Lower leg skin (tissue), 4 donors: Measurements from ENCODE around the gene EME2. TPM values are rescaled to one million over a fixed set of nuclear protein-coding genes. Genes with fewer than 3 reads are reported as not detected.

Experiments
- DNase-seq, 2 donors: peaks; one replicate each; pipeline ENCODE4 v3.0.0-alpha.2; 2019; ENCODE audit warnings: low spot score in 2 of 2
- H3K4me3 ChIP-seq: fragments of 200-600 bp; sonication (generic); 2 replicates; pipeline ENCODE4 v1.5.1; 2017; ENCODE audit warnings: mild to moderate bottlenecking, low read depth; ENCODE audit not compliant: poor library complexity, severe bottlenecking
- CTCF ChIP-seq, 3 donors: fragments of 450-650 bp; IDR thresholded peaks; one replicate each; pipeline ENCODE4 v1.5.1; 2016; ENCODE audit warnings: antibody characterized with exemption in 3 of 3, mild to moderate bottlenecking in 3 of 3, moderate library complexity in 2 of 3
- POLR2A ChIP-seq, 2 donors: fragments of 450-650 bp; IDR thresholded peaks; one replicate each; pipeline ENCODE4 v1.6.1; 2016 to 2017; ENCODE audit warnings: antibody characterized with exemption in 2 of 2, mild to moderate bottlenecking in 1 of 2, moderate library complexity in 1 of 2
- WGBS, 2 donors: methylation state at CpG; one replicate each; pipeline ENCODE4 v1.1.5; 2018; 5-methylcytosine and 5-hydroxymethylcytosine counted together
- intact Hi-C: fragments of 100-400 bp; cut with DNase I; formaldehyde crosslinking; loops from one replicate; pipeline ENCODE4 v1.15.0; 2023; ENCODE audit warnings: low total_unique reads
- total RNA-seq, 4 donors: library from RNA; depleted of rRNA; stranded (reverse); fragments of >200 nt; gene quantifications; one replicate each; pipeline ENCODE4 v1.1.0, GENCODE V29; 2016

The EME2 gene
- total RNA-seq, 4 donors from 2014 or later = 7.6 to 22.3 (median 13.0) TPM

DNA sequence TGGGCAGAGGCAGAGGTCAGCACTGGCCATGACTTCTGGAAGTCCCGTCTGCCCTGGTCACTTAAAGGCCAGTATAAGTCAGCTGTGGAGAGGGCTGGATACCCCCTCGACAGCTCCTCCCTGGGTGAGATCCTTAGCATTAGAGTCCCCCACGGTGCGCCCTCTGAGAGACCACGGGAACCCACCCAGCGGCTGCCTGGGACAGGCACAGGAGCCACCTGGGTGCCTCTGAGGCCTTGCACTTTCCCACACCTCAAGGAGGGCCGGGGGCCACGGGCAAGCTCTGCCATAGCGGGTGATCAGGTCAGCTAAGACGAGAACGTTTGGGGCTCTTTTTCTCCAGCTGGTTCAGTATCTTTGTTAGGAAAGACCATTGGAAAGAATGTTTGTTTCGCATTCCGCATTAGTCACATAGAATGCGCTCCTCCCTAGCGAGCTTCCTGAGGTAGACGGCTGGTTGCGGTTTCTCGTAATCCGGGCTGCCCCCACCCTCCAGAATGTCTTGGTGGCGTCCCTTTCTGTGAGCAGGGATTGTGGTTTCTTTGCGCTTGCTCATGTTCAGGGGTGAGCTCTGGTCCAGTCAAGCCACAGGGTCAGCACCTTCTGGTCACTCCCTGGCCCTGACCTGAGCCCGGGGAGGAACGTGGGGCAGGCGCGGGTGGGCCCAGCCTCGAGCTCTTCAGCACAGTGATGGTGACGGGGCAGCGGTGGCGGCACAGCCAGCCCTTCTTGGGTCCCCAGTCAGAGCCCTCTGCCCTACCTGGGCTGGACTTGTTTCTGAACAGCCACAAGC lies 26.5 kb upstream of the EME2 start:
- intact Hi-C loops = loop anchor here (10.0 kb wide), 1 partner anchor 281 kb away; no protein-coding TSS in a partner anchor
- DNase-seq = peak in 1 of 2 donors; percentile 81
- no peak overlapping the region for H3K4me3 ChIP-seq
- WGBS, 2 donors = 94 to 95% methylated on average over 28 to 29 of the region's 29 CpGs
- no peak for TF ChIP-seq CTCF (IDR thresholded peaks at IDR 0.05)
- TF ChIP-seq POLR2A (IDR thresholded peaks at IDR 0.05) = no peak

DNA sequence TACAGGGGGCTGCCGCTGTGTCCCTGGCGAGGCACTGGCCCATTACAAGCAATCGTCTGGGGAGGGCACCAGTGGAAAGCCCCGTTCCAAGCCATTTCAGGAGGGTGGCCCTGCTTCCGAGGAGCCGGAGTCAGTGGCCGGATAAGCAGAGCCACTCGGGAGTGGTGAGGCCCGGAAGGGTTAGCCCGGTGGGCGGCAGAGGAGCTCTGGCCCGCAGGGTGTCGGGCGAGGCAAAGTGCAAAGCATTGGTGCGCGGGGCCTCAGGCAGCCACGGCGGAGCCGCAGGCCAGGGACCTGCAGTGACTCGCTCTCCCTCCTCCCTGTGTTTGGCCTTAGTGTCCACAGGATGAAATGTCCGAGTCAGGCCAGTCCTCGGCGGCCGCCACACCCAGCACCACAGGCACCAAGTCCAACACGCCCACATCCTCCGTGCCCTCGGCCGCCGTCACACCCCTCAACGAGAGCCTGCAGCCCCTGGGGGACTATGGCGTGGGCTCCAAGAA lies 25.9 kb upstream of the EME2 start:
- 87 to 89% methylated on average over 28 to 31 of the region's 31 CpGs for WGBS, 2 donors

GRCh38 chr16:1747934-1748333 lies 24.7 kb upstream of the EME2 start:
- TF ChIP-seq CTCF (IDR thresholded peaks at IDR 0.05) (no peak), POLR2A (IDR thresholded peaks at IDR 0.05) (no peak)
- H3K4me3 ChIP-seq = no peak overlapping the region
- intact Hi-C loops = loop anchor here (10.0 kb wide), 1 partner anchor 283 kb away; no protein-coding TSS in a partner anchor
- 91 to 94% methylated on average over 10 to 11 of the region's 11 CpGs for WGBS, 2 donors
- no peak for DNase-seq

More for the DNA sequence above, 25.9 kb upstream of the EME2 start:
- no peak overlapping the region for H3K4me3 ChIP-seq
- intact Hi-C loops = loop anchor here (10.0 kb wide), 1 partner anchor 282 kb away; no protein-coding TSS in a partner anchor
- no peak for DNase-seq
- TF ChIP-seq CTCF (IDR thresholded peaks at IDR 0.05) (no peak), POLR2A (IDR thresholded peaks at IDR 0.05) (no peak)

- no peak for DNase-seq
- intact Hi-C loops = loop anchor here (10.0 kb wide), 1 partner anchor 285 kb away; no protein-coding TSS in a partner anchor
- no peak for TF ChIP-seq CTCF (IDR thresholded peaks at IDR 0.05)
- TF ChIP-seq POLR2A (IDR thresholded peaks at IDR 0.05) = no peak
- H3K4me3 ChIP-seq = no peak overlapping the region
- 93 to 98% methylated on average over 26 to 28 of the region's 29 CpGs for WGBS, 2 donors
These were observed 23.2 kb upstream of the EME2 start for GRCh38 chr16:1749152-1750117.

DNA sequence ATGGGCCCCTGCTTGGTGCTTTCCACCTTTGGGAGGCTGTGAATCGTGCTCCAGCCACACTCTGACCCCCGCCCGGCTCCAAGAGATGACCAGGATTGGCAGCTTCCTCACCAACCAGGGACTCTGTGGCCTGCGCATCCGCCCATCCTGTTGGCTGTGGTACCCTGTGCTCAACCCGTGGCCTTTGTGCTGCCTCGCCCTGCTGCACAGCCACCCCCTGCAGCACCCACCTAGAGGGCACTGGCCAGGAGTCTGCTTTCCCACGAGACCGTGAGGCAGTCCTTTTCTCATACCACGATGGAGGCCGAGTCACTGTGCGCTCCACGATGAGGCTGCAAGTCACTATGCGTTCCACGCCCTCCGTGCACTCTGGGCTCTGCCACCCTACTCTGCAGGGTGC lies 20.7 kb upstream of the EME2 start:
- DNase-seq = no peak
- intact Hi-C loops = no loop called here
- H3K4me3 ChIP-seq = no peak overlapping the region
- WGBS, 2 donors = 95 to 98% methylated on average over 16 of the region's 16 CpGs
- TF ChIP-seq POLR2A (IDR thresholded peaks at IDR 0.05) (no peak), CTCF (IDR thresholded peaks at IDR 0.05) (no peak)
